Gastroesophageal sphincter (tissue), 4 donors: ENCODE results near the gene PLCL1. TPM values are rescaled to one million over a fixed set of nuclear protein-coding genes. Genes with fewer than 3 reads are reported as not detected.
A peak's percentile ranks its signal among the peaks of the same experiment; 100 is the strongest.

Experiments used
- ATAC-seq: fragments of 150-250 bp; one replicate; pipeline ENCODE4 v1.9.1; 2016; ENCODE audit warnings: mild to moderate bottlenecking, moderate library complexity
- H3K27ac ChIP-seq, 4 donors: fragments of 200-600 bp; sonication (generic) in 3 of 4; 1 replicate in 3 of 4; 2 replicates in 1 of 4; pipeline ENCODE4 v1.5.1; 2016 to 2019
- H3K27me3 ChIP-seq: fragments of 200-600 bp; sonication (generic); one replicate; pipeline ENCODE4 v1.5.1; 2019
- H3K36me3 ChIP-seq, 2 donors: fragments of 200-600 bp; sonication (generic); one replicate each; pipeline ENCODE4 v1.5.1; 2019; ENCODE audit warnings: control low read depth in 1 of 2
- H3K4me1 ChIP-seq, 3 donors: fragments of 200-600 bp; sonication (generic); 1 replicate in 2 of 3; 2 replicates in 1 of 3; pipeline ENCODE4 v1.5.1; 2016 to 2019; ENCODE audit warnings: control low read depth in 2 of 3
- H3K4me3 ChIP-seq, 2 donors: fragments of 200-600 bp; sonication (generic); one replicate each; pipeline ENCODE4 v1.5.1; 2019; ENCODE audit warnings: mild to moderate bottlenecking in 1 of 2, moderate library complexity in 1 of 2
- H3K9me3 ChIP-seq, 3 donors: fragments of 200-600 bp; sonication (generic); one replicate each; pipeline ENCODE4 v1.5.1; 2017 to 2019; ENCODE audit warnings: control low read depth in 2 of 3
- EP300 ChIP-seq: sonication (generic); formaldehyde crosslinking; IDR thresholded peaks from one replicate; pipeline ENCODE4 v1.6.1; 2017; ENCODE audit warnings: antibody characterized with exemption, mild to moderate bottlenecking
- POLR2A ChIP-seq, 2 donors: fragments of 450-650 bp; IDR thresholded peaks; one replicate each; pipeline ENCODE4 v1.6.1; 2017; ENCODE audit warnings: antibody characterized with exemption in 2 of 2, mild to moderate bottlenecking in 2 of 2, moderate library complexity in 1 of 2
- POLR2AphosphoS5 ChIP-seq: sonication (generic); formaldehyde crosslinking; IDR thresholded peaks from one replicate; pipeline ENCODE4 v1.6.1; 2017; ENCODE audit warnings: antibody characterized with exemption
- WGBS, 2 donors: methylation state at CpG; one replicate each; pipeline ENCODE4 v1.1.5; 2018; ENCODE audit warnings: low coverage in 1 of 2; 5-methylcytosine and 5-hydroxymethylcytosine counted together
- total RNA-seq, 4 donors: library from RNA; depleted of rRNA; stranded (reverse); fragments of >200 nt; gene quantifications; one replicate each; pipeline ENCODE4 v1.1.0, GENCODE V29; 2016
- TF ChIP-seq, protein P1 (sequence below), 4 experiments: fragments of 200-600 bp in 2 of 4; fragments of 450-650 bp in 2 of 4; sonication (generic) in 1 of 4; IDR thresholded peaks; one replicate each; pipeline ENCODE4 v1.5.1; 2017 to 2019; ENCODE audit warnings: antibody characterized with exemption in 4 of 4, mild to moderate bottlenecking in 2 of 4, moderate library complexity in 2 of 4

PLCL1 gene
- total RNA-seq, 4 donors from 2014 or later = 23.4 to 89.2 (median 47.4) TPM

GRCh38 chr2:197911667-197912066, 107.3 kb downstream of the PLCL1 start:
- peaks cover 8 to 63% (median 13%) of the 10 kb centered on the region in 3 donors for H3K4me1 ChIP-seq

DNA sequence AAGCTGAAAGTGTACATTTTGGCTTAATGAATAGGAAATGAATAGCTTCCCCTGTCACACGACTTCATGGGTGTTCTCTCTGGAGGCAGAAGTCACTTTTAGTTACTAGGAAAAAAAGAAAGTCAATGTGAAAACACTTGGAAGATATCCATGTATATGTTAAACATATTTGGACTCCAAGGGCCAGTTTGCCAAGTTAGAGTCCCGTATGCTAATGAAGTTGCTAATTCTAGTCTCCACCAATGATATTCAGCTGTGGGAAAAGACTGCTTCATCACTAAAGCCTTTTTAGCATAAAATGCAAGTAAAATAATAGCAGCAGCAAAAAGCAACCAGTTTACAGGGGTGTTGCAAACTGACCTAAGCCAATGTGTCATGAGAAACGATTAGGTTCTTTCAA, 108.7 kb downstream of the PLCL1 start:
- 28 to 75% methylated on average over 3 of the region's 3 CpGs for WGBS, 2 donors
- Histone ChIP-seq H3K9me3 (no peaks in the 10 kb centered on the region), H3K27me3 (no peaks in the 10 kb centered on the region), H3K36me3 (no peaks in the 10 kb centered on the region), H3K27ac (no peak overlapping the region), H3K4me3 (no peak overlapping the region), H3K4me1 (peaks cover 8 to 57% (median 8%) of the 10 kb centered on the region in 3 donors)
- no peak for ATAC-seq
- TF ChIP-seq EP300 (no peak), POLR2AphosphoS5 (no peak), POLR2A (IDR thresholded peaks at IDR 0.05) (no peak)
- TF ChIP-seq, protein P1, sequence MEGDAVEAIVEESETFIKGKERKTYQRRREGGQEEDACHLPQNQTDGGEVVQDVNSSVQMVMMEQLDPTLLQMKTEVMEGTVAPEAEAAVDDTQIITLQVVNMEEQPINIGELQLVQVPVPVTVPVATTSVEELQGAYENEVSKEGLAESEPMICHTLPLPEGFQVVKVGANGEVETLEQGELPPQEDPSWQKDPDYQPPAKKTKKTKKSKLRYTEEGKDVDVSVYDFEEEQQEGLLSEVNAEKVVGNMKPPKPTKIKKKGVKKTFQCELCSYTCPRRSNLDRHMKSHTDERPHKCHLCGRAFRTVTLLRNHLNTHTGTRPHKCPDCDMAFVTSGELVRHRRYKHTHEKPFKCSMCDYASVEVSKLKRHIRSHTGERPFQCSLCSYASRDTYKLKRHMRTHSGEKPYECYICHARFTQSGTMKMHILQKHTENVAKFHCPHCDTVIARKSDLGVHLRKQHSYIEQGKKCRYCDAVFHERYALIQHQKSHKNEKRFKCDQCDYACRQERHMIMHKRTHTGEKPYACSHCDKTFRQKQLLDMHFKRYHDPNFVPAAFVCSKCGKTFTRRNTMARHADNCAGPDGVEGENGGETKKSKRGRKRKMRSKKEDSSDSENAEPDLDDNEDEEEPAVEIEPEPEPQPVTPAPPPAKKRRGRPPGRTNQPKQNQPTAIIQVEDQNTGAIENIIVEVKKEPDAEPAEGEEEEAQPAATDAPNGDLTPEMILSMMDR (IDR thresholded peaks at IDR 0.05) = no peak

More at GRCh38 chr2:197911667-197912066, 107.3 kb downstream of the PLCL1 start:
- no peak for ATAC-seq
- Histone ChIP-seq H3K27ac (no peak overlapping the region), H3K9me3 (no peaks in the 10 kb centered on the region), H3K36me3 (no peaks in the 10 kb centered on the region), H3K27me3 (no peaks in the 10 kb centered on the region), H3K4me3 (no peak overlapping the region)
- 69 to 70% methylated on average over 3 of the region's 3 CpGs for WGBS, 2 donors
- TF ChIP-seq EP300 (no peak), POLR2AphosphoS5 (no peak), POLR2A (IDR thresholded peaks at IDR 0.05) (no peak)
- TF ChIP-seq, protein P1 (IDR thresholded peaks at IDR 0.05) = no peak

DNA sequence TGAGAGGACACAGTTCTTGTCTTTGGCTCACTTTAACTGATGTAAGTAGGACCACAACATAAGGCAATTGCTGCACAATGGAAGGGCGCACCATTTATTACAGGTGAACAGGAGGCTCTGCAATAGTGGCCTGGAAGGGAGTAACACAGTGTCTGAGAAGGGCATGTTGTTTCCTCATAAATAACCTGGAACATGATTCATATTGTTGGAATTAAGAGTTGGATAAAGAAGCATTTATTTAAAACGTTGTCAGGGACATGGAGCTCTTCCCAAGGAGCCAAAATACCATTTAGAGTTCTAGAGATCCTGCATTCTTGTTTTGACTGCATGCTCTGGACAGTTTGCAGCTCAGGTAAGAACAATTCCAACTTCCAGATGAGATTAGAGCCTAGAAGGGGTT, 110.4 kb downstream of the PLCL1 start:
- H3K27ac ChIP-seq = peak overlapping the region in 2 of 4 donors; percentile 40 to 55
- TF ChIP-seq POLR2AphosphoS5 (no peak), EP300 (no peak), POLR2A (IDR thresholded peaks at IDR 0.05) (no peak)
- TF ChIP-seq, protein P1 (IDR thresholded peaks at IDR 0.05) = no peak
- H3K4me3 ChIP-seq = no peak overlapping the region
- H3K27me3 ChIP-seq = no peaks in the 10 kb centered on the region
- H3K36me3 ChIP-seq = no peaks in the 10 kb centered on the region
- H3K4me1 ChIP-seq = peaks cover 4 to 40% (median 8%) of the 10 kb centered on the region in 3 donors
- ATAC-seq = peak; percentile 73
- no peaks in the 10 kb centered on the region for H3K9me3 ChIP-seq
- 50 to 61% methylated on average over 2 of the region's 2 CpGs for WGBS, 2 donors

DNA sequence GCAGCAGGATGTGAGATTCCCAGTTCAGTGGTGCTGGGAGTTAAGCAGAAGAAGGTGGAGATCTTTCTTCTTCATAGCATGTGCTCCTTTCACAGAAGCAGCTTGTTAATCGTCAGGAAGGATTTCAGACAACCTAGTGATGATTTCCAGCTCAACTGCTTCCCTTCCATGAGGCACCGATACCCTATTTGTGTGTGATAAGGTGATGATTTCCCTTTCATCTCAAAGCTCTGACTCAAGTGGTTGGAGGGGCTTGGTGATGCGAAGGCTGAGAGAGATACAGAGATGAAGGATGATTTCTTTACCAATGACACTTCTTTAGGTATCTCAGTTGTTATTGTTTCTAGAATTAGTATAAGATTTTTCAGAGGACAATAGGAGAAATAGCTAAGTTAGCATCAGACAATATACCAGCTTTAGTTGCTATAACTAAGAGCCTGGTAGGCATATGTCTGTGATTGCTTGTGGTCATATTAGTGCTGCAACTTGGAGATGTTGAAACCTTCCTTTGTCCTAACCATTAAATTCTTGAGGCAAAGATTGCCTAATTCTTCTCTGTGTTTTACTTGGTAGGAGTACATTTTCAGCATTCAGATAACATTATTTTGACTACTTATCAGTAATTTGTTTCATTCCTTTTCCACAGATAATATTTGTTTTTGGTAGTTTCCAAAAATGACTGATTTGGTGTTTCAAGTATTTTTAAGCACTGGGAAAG, 111.3 kb downstream of the PLCL1 start:
- peak overlapping the region in 1 of 4 donors; percentile 16 for H3K27ac ChIP-seq
- 50 to 74% methylated on average over 1 to 2 of the region's 3 CpGs for WGBS, 2 donors

More for the DNA sequence above, 111.3 kb downstream of the PLCL1 start:
- ATAC-seq = peak; percentile 61
- Histone ChIP-seq H3K9me3 (no peaks in the 10 kb centered on the region), H3K4me1 (peaks cover 4 to 34% (median 8%) of the 10 kb centered on the region in 3 donors), H3K36me3 (no peaks in the 10 kb centered on the region), H3K27me3 (no peaks in the 10 kb centered on the region), H3K4me3 (no peak overlapping the region)
- TF ChIP-seq EP300 (no peak), POLR2AphosphoS5 (no peak), POLR2A (IDR thresholded peaks at IDR 0.05) (no peak)
- TF ChIP-seq, protein P1 (IDR thresholded peaks at IDR 0.05) = no peak
